Heart right ventricle (tissue), 16 donors: ENCODE results near the gene AMOTL2. TPM values are rescaled to one million over a fixed set of nuclear protein-coding genes. Genes with fewer than 3 reads are reported as not detected.

ENCODE experiments used
- ATAC-seq, 8 donors: fragments of 200-7000 bp; cut with Tn5 transposase; one replicate each; pipeline ENCODE4 v1.9.1; 2020; ENCODE audit warnings: mild to moderate bottlenecking in 8 of 8, moderate library complexity in 8 of 8, moderate number of reproducible peaks in 1 of 8
- DNase-seq, 2 donors: peaks; one replicate each; pipeline ENCODE4 v3.0.0-alpha.2; 2020
- H3K27ac ChIP-seq, 10 donors: fragments of 200-600 bp; sonication (generic) in 2 of 10; one replicate each; pipeline versions ENCODE4 v1.5.0 to v1.8.0; 2020 to 2022; ENCODE audit warnings: mild to moderate bottlenecking in 3 of 10
- H3K27me3 ChIP-seq, 7 donors: fragments of 200-600 bp; one replicate each; pipeline ENCODE4 v1.8.0; 2021 to 2022; ENCODE audit warnings: mild to moderate bottlenecking in 2 of 7
- H3K36me3 ChIP-seq, 9 donors: fragments of 200-600 bp; sonication (generic) in 1 of 9; one replicate each; pipeline versions ENCODE4 v1.5.0 to v1.8.0; 2020 to 2022; ENCODE audit warnings: mild to moderate bottlenecking in 2 of 9
- H3K4me1 ChIP-seq, 9 donors: fragments of 200-600 bp; sonication (generic) in 1 of 9; one replicate each; pipeline versions ENCODE4 v1.5.0 to v1.8.0; 2020 to 2022; ENCODE audit warnings: mild to moderate bottlenecking in 4 of 9
- H3K4me3 ChIP-seq, 10 donors: fragments of 200-600 bp; sonication (generic) in 2 of 10; one replicate each; pipeline versions ENCODE4 v1.5.0 to v1.8.0; 2020 to 2022; ENCODE audit warnings: mild to moderate bottlenecking in 7 of 10, moderate library complexity in 2 of 10
- H3K9me3 ChIP-seq, 11 donors: fragments of 200-600 bp in 10 of 11; sonication (generic) in 2 of 11; one replicate each; pipeline versions ENCODE4 v1.5.0 to v1.8.0; 2013 to 2022; ENCODE audit warnings: mild to moderate bottlenecking in 2 of 11, control low read depth in 1 of 11, moderate library complexity in 1 of 11
- WGBS, 2 donors: extraction: QIAGEN DNeasy Blood & Tissue Kit; methylation state at CpG; one replicate each; pipeline ENCODE4 v1.1.7; 2013; ENCODE audit warnings: inconsistent platforms in 1 of 2; 5-methylcytosine and 5-hydroxymethylcytosine counted together
- intact Hi-C, 10 donors: fragments of 100-400 bp; cut with DNase I; formaldehyde crosslinking; loops; one replicate each; pipeline versions ENCODE4 v1.11.1 to v1.14.2; 2022
- polyA plus RNA-seq, 2 donors: library from polyadenylated mRNA; stranded (reverse); fragments of 200-250 nt; gene quantifications; one replicate each; pipeline ENCODE4 v1.2.3, GENCODE V29; 2013
- total RNA-seq, 10 donors: library from RNA; stranded (reverse); fragmentation: NEBNext Ultra II Directional in 3 of 10; extraction: Animal tissue kit (Norgen Biotek cat#: 25700) in 3 of 10; gene quantifications; one replicate each; pipeline versions ENCODE4 v1.2.1 to v1.2.4, GENCODE V29; 2021 to 2023
- TF ChIP-seq, protein P1 (sequence below), 9 donors: fragments of 200-600 bp; sonication (generic) in 2 of 9; IDR thresholded peaks; one replicate each; pipeline versions ENCODE4 v1.5.0 to v1.8.0; 2021 to 2022; ENCODE audit warnings: antibody characterized with exemption in 9 of 9, mild to moderate bottlenecking in 5 of 9, moderate library complexity in 1 of 9
- donor health status: Arrhythmogenic right ventricular cardiomyopathy.
- donor health status: ischemic (EF 13 %, LVEDD 7.1; RV severe dilation, severe dysfunction).
- donor health status: healthy with polysubstance abuse.
- donor health status: DM: no; HTN: yes; CAD: no.
- donor health status: DM: no; HTN: no; CAD: no.
- donor health status: ischemic (EF 25% LVEDD 6.9; RV normal size, moderate dysfunction).
- donor health status: ischemic (EF 25% LVEDD 5.7; RV mildly dilated, moderate dysfunction).
- donor health status: healthy.
- donor health status: DM: yes; HTN: yes; CAD: no.
- donor health status: Ischemic cardiomyopathy.
- donor health status: ischemic (EF 35%, LVEDD 5.7; RV mildly dilated, moderate dysfunction).
- donor health status: nonischemic (EF 11% LVEDD 7.7; RV severe dilation, severe dysfunction).
- donor health status: DM: yes; HTN: yes; CAD: no.
- donor health status: PGD.
- donor health status: ischemic (EF 29% LVEDD 5.4; RV normal size, mild dysfunction).
- donor health status: nonischemic (EF 23%, LVEDD 6.1; RV moderate dilation, normal function).

The AMOTL2 gene
- total and polyA plus RNA-seq, 12 donors: 18.7 to 96.6 (median 54.1) TPM

DNA sequence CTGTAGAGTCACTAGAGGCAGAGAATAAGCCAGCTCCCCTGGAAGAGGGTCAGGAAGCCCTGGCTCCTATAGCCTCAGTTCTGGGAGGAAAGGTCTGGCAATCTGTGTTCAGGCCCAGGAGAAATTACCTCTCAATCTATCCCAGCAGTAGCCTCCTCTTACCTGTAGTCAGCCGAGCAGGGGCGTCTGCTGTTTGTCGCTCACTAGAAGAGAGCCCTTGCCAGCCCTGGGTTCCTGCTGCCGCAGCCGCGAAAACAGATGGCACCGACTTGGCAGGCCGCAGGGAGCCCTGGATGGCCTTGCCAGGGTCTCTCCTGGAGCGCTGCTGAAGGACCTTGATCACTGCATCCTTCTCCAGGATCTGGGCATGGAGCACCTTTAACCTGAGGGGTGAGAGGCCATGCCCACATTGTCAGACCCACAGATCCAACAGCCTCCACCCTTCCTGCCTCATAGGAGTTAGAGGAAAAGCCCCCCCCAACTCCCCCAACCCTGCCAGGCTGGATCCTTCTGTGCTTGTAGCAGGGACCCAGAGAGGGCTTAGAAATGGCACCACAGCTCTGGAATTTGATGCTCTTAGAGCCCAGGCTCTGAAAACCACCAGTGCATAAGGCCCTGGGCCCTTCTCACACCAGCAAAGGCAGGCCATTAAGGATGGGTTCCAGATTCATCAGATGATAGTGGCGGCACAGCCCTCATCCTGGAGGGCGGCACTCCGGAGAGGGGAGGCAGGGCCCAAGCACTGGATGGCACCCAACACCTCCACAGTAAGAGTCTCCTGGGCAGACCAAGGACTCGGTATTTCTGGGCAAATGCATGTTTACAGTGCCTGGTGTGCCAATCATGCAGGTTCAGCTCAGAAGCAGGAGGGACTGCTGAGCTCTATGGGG is 14.9 kb downstream of the AMOTL2 start:
- H3K9me3 ChIP-seq: no peaks in the 10 kb centered on the region
- peaks cover 29 to 100% (median 91%) of the 10 kb centered on the region in 9 donors for H3K4me1 ChIP-seq
- ATAC-seq (peak in 5 of 8 donors; percentile 11 to 40 (median 29)), DNase-seq (peak in 1 of 2 donors; percentile 53)
- TF ChIP-seq, protein P1, sequence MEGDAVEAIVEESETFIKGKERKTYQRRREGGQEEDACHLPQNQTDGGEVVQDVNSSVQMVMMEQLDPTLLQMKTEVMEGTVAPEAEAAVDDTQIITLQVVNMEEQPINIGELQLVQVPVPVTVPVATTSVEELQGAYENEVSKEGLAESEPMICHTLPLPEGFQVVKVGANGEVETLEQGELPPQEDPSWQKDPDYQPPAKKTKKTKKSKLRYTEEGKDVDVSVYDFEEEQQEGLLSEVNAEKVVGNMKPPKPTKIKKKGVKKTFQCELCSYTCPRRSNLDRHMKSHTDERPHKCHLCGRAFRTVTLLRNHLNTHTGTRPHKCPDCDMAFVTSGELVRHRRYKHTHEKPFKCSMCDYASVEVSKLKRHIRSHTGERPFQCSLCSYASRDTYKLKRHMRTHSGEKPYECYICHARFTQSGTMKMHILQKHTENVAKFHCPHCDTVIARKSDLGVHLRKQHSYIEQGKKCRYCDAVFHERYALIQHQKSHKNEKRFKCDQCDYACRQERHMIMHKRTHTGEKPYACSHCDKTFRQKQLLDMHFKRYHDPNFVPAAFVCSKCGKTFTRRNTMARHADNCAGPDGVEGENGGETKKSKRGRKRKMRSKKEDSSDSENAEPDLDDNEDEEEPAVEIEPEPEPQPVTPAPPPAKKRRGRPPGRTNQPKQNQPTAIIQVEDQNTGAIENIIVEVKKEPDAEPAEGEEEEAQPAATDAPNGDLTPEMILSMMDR (IDR thresholded peaks at IDR 0.05): no peak
- H3K27ac ChIP-seq: peak overlapping the region in 8 of 10 donors; percentile 43 to 100 (median 68)
- 52 to 60% methylated on average over 13 of the region's 13 CpGs for WGBS, 2 donors
- peaks cover 0 to 11% (median 0%) of the 10 kb centered on the region in 7 donors for H3K27me3 ChIP-seq
- H3K4me3 ChIP-seq: no peak overlapping the region
- intact Hi-C loops: loop anchor here in 5 of 10 donors (5.0 to 10.0 kb wide), 4 partner anchors 32 to 145 kb away; no protein-coding TSS in a partner anchor
- H3K36me3 ChIP-seq: peaks cover 0 to 96% (median 83%) of the 10 kb centered on the region in 9 donors

DNA sequence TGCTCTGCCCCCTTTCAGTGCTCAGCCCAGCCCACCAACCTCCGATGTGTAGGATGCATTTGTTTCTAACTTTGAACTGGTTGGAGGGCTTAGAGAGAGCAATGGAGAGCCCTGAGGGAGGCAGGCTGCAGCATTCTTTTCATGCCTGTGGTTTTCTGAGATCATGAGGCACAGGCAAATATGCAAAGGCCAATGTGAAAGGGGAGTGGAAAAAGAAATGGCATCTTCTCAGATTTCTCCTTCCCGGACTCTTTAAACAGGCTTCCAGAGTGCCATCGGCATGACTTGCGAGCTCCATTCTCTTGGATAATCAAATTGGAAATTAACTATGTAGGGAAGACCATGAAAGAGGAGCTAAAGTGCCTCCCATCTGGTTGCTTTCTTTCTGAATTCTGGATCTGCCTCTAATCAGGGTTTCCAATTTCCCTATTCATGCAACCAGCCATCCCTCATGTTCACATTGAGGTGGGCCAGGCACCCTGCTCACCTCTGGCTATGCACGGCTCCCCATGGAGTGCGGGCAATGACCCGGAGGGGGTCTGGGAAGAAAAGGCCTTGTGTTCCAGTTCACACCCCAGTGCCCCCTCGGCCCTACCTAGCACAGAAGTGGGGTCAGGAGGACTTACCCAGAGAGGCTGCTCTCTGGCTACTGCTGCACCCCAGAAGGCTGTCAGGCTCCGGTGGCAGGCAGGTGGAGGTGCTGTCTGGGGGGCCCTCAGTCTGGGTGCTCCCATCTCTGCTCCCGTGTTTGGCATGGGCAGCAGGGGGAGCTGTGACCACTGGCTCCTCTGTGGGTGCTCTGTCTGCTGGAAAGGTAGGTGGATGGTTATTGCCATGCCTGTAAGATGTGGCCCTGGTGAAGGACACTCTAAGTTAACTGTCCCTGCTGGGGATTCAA is 16.1 kb downstream of the AMOTL2 start:
- intact Hi-C loops: loop anchor here in 3 of 10 donors (5.0 kb wide), 2 partner anchors 41 to 46 kb away; no protein-coding TSS in a partner anchor
- peaks cover 22 to 100% (median 92%) of the 10 kb centered on the region in 9 donors for H3K4me1 ChIP-seq
- 45 to 49% methylated on average over 10 of the region's 10 CpGs for WGBS, 2 donors
- DNase-seq (no peak), ATAC-seq (peak in 7 of 8 donors; percentile 12 to 58 (median 45))
- H3K27me3 ChIP-seq: no peaks in the 10 kb centered on the region
- no peaks in the 10 kb centered on the region for H3K9me3 ChIP-seq
- peaks cover 0 to 100% (median 85%) of the 10 kb centered on the region in 9 donors for H3K36me3 ChIP-seq
- TF ChIP-seq, protein P1 (IDR thresholded peaks at IDR 0.05): peak in 7 of 9 donors; percentile 7 to 49 (median 38)
- H3K4me3 ChIP-seq: no peak overlapping the region
- H3K27ac ChIP-seq: peak overlapping the region in 9 of 10 donors; percentile 14 to 100 (median 68)

DNA sequence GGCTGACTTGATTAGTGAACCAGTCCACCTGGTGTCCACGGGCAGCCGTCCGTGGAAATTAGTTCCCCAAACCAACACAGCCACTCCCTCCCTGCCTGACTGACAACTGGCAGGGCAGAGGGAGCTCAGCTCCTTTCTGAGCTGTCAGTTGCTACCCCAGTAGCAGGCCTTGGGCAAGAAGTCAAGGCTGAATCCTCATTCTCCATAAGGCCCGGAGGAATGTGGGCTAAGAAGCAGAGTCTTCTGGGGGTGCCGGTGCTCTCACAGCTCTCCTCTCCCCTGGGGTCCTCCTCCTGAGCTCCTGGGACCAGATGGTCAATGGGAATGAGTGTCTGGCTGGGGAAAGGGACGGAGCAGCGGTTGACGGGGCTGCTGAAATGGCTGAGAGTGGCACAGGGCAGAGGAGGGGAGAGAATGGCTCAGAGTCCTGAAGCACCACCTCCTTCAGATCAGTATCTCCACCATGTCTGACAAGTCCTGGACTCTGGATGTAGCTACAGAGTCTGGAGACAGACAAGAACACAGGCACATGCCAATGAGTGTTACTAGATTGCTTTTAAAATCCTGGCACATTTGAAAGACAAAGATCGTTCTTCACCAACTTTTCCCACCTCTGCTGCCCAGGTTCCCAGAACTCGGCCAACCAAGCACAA is 16.9 kb downstream of the AMOTL2 start:
- Histone ChIP-seq H3K9me3 (no peaks in the 10 kb centered on the region), H3K4me3 (no peak overlapping the region), H3K36me3 (peaks cover 0 to 98% (median 77%) of the 10 kb centered on the region in 9 donors), H3K4me1 (peaks cover 22 to 100% (median 92%) of the 10 kb centered on the region in 9 donors), H3K27me3 (no peaks in the 10 kb centered on the region), H3K27ac (peak overlapping the region in 9 of 10 donors; percentile 53 to 100 (median 66))
- peak in 2 of 8 donors; percentile 9 to 31 for ATAC-seq
- intact Hi-C loops: loop anchor here in 3 of 10 donors (5.0 kb wide), 2 partner anchors 40 to 45 kb away; no protein-coding TSS in a partner anchor
- no peak for DNase-seq
- WGBS, 2 donors: 39 to 48% methylated on average over 10 of the region's 10 CpGs
- TF ChIP-seq, protein P1 (IDR thresholded peaks at IDR 0.05): no peak
